Hematopoietic multipotent progenitor cell (in vitro differentiated cells): ENCODE results near the gene ACVR1. TPM values are rescaled to one million over a fixed set of nuclear protein-coding genes. Genes with fewer than 3 reads are reported as not detected.
A peak's percentile ranks its signal among the peaks of the same experiment; 100 is the strongest.

Experiments used
- DNase-seq, 3 donors: peaks; one replicate each; pipeline ENCODE4 v3.0.0-alpha.2; 2011 to 2015; ENCODE audit warnings: low read depth in 2 of 3, low spot score in 2 of 3
- total RNA-seq: library from RNA; depleted of rRNA; stranded (reverse); fragments of >200 nt; gene quantifications from one replicate; pipeline ENCODE4 v1.2.3, GENCODE V29; 2012

ACVR1 gene
- total RNA-seq, 1 donor = 10.5 TPM

- DNase-seq = no peak
Observed at GRCh38 chr2:157857881-157858280, 18.2 kb downstream of the ACVR1 start.

DNA sequence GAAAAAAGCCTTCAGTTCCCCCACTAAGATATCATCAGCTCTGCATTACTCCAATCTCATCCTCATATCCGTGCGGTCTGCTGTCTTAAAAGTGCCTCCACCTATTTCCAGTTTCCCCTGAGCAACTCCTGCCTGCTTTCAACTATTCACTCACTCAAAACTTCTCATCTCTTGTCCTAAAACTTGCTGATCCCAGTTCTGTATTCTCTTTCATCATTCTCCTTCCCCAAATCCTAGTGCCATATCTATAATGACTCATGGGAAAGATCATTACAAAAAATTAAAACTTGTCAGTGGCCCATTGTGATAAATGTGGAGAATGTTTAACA lies 20.0 kb downstream of the ACVR1 start:
- DNase-seq = no peak

GRCh38 chr2:157853820-157854219 lies 22.3 kb downstream of the ACVR1 start:
- DNase-seq = no peak

GRCh38 chr2:157853211-157853610 lies 22.9 kb downstream of the ACVR1 start:
- DNase-seq = no peak

DNA sequence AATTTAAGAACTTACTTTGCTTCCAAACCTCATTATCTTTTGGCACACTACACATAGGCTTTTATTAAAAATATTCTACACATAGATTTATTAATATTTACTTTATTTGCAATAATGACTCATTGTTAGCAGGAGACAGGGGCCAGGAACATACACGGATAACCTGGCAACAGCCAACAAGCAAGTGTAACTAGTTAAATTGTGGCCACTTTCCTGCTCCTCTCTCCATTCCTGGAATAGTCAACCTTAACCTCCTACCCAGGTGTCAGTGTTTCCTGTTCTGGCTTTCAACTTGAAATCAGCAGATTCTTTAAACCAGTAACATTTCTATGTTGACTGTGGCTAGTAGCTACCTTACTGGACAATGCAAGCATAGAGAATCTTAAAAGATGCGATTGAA lies 26.5 kb downstream of the ACVR1 start:
- DNase-seq = no peak

DNA sequence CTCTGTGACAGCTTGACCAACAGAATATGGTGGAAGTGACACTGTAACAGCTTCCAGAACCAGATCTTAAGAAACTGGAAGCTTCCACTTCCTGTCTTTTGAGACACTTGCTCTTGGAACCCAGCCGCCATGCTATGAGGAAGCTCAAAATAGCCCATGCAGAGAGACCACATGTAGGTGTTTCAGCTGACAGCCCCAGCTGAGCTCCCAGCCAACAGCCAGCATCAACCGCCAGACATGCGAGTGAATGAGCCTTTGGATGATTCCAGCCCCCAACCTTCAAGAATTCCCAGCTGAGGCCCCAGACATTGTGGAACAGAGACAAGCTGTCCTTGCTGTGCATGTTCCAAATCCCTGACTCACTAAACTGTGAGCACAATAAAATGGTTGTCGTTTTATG lies 27.9 kb downstream of the ACVR1 start:
- no peak for DNase-seq

DNA sequence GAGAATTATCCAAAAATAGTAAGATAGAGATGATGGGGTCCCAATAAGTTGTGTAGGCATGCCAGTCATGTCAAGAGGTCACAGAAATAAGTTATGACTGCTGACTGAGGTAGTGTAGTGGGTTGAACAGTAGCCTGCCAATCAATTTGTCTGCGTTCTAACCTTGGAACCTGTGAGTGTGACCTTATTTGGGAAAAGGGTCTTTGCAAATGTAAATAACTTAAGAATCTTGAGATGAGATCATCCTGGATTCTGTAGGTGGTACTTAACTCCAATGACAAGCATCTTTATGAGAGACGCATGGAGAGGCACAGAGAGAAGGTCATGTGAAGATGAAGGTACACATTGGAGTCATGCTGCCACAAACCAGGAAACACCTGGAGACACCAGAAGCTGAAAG lies 31.0 kb downstream of the ACVR1 start:
- DNase-seq = no peak

DNA sequence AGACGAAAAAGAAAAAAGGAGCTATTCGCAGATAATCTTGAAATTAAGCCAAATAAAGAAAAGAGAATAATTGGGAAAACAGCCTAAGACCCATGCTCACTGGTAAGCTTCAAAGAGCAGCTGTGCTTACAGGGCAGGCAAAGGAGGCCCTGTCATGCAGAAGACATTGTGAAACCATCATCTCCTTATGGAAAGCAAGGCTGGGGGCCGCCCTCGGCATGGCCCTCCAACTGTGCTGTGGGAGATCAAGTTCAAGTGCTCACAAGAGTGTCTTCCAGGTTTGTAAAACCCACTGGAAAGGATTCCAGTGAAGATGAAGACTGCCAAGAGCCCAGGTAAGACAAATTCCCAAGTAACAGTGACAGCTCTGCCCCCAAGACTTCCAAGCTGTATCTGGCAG lies 32.2 kb downstream of the ACVR1 start:
- no peak for DNase-seq

DNA sequence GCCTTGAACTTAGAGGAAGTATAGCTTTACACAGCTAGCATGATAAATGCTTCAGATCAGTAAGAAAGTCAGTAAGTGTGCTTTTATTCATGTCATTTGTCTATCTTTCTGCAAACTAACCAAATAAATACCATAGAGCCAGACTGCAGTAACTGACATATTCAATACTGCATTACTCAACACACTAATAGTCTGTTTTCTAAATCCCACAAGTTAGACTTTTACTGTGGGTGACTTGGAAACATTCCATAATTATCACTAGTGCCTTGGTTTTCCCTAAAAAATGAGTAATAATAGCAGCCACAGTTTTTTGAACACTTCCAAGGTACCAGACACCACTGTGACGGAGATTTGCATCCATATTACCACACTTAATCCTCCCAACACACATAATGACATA lies 33.0 kb downstream of the ACVR1 start:
- DNase-seq = no peak

- DNase-seq = no peak
Observed at GRCh38 chr2:157842106-157842879, 33.8 kb downstream of the ACVR1 start.

DNA sequence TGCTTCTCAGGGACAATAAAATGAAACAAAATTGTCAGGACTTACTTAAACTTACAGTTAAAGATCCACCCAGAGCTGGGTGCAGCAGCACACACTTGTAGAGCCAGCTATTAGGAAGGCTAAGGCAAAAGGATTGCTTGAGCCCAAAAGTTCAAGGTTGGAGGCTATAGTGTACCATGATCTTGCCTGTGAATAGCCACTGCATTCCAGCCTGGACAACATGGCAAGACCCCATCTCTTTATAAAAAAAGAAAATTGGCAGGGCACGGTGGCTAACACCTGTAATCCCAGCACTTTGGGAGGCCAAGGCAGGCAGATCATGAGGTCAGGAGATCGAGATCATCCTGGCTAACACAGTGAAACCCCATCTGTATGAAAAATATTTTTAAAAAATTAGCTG lies 34.6 kb downstream of the ACVR1 start:
- no peak for DNase-seq

GRCh38 chr2:157840568-157841156 lies 35.5 kb downstream of the ACVR1 start:
- DNase-seq = peak in 1 of 3 donors; percentile 19

DNA sequence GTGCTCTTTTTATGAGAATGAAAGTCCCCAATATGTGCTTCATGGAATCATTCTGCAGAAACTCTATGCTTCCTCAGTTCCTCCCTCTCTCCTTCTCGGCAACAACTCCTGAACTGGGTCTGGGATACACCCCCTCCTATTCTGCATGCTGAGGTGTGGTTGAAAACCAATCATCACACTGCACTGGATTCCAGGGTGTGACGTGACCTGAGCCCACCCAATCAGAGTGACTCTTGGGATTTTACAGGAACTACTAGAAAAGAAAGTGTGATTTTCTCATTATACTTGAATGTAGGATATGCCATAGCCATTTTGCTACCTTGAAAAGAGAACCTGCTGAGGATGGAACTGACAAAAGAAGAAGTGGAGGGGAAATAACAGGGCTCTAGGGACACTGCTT lies 36.3 kb downstream of the ACVR1 start:
- DNase-seq = no peak

GRCh38 chr2:157839162-157839801 lies 36.8 kb downstream of the ACVR1 start:
- no peak for DNase-seq

- peak in 2 of 3 donors; percentile 61 to 65 for DNase-seq
Observed at GRCh38 chr2:157838442-157839161, 37.5 kb downstream of the ACVR1 start.

DNA sequence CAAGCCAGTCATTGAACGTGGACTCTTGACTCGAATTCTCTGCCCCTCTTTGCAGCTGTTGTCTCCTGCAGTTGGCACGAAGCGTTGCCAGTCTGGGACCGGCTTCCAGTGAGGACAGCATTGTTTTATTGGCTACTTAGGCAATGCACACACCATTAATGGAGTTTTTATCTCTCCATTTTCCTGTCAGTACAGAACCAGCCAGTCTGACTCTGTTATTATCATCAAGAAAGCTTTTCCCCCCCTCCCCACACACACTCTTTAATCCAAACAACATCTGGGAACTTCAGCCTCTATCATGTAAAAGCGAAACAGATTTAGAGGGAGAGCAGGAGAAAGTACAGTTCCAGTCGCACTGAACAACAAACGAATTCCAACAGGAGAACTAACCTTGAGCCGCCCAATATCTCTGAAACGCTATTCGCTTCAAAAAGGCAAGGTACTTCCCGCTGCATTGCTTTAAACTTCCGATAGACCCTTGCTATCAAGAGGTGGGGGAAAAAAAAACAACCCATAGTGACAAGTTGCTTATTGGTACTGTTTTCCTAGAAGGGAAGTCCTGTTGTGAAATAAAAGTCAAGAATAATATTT lies 38.2 kb downstream of the ACVR1 start:
- DNase-seq = peak in 2 of 3 donors; percentile 15 to 29

DNA sequence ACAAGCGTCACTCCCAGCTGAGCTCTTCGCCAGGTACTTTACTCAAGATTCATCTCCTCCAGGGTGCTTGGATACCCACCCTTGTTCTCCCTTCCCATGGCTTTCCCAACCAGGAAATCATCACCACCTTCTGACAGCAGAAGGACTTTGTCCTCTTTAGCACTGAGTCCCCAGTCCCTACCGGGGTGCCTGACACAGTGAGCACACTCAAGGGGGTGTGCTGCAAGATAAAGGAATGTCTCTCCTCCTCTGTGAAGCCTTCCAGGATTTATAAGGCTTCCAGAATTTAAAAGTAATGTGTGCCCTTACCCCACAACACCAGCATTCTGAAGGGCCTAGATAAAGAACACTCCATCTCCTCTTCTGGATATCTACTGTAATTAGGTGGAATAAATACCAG lies 39.6 kb downstream of the ACVR1 start:
- no peak for DNase-seq

DNA sequence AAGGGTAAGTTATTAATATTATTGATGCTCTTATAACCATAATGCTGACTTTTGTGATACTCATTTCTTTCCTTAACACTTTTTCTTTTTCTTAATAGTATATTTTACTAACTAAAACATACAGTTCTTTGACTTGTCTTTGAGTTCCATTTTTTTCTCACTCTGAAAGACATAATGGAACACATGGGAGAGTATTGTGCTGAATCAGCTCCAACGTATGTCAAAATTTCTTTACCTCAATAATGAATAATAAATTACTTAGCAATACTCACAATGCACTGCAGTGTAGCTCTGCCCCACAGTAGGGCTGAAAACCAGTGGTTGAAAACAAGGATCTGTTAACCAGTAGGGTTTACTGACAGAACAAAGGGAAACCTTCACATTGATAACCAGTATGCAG lies 40.7 kb downstream of the ACVR1 start:
- DNase-seq = no peak

DNA sequence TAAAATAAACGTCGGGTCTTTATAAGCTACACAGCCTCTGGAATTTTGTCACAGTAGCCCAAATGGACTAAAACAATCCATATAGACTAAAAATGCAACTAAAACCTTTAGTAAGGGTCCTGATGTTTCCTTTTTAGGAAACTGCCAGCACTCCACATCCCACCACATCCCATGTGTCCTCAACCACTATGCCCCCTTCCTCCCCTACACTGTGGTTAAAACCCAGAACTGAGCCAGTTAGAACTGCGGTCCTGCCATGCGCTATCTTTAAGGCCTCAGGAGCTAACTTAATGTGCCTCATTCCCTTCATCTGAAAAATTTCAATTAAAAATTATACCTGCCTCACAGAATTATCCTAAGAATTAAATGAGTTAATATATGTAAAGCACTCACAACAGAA lies 41.1 kb downstream of the ACVR1 start:
- peak in 1 of 3 donors; percentile 55 for DNase-seq

- no peak for DNase-seq
Observed at GRCh38 chr2:157833721-157834120, 42.4 kb downstream of the ACVR1 start.
